Endothelial cell of umbilical vein (primary cell): Measurements from ENCODE around the gene RUSF1.
"Not testable (repeated sequence)": the region's sequence is repeated elsewhere in the genome, so short reads cannot be mapped to it uniquely, and the experiment has no call there.

Source experiments
- CTCF ChIP-seq, 2 donors: IDR thresholded peaks; 1 replicate in 1 of 2; 2 replicates in 1 of 2; pipeline ENCODE4 v1.5.1; 2011; ENCODE audit warnings: low read length in 2 of 2, mild to moderate bottlenecking in 2 of 2, moderate library complexity in 2 of 2, control low read depth in 1 of 2, inconsistent platforms in 1 of 2, low read depth in 1 of 2; ENCODE audit not compliant: insufficient read depth in 1 of 2; ENCODE audit errors: extremely low read depth in 1 of 2
- FOS ChIP-seq: IDR thresholded peaks from 2 replicates; pipeline ENCODE4 v1.6.1; 2011; ENCODE audit warnings: mild to moderate bottlenecking, low read length, moderate library complexity, borderline replicate concordance; ENCODE audit not compliant: insufficient read depth
- MAX ChIP-seq: IDR thresholded peaks from 2 replicates; pipeline ENCODE4 v1.6.1; 2011; ENCODE audit not compliant: insufficient read depth, insufficient read length
- MYC ChIP-seq: IDR thresholded peaks from one replicate; pipeline ENCODE4 v1.6.1; 2011; ENCODE audit warnings: mild to moderate bottlenecking, low read depth, low read length
- POLR2A ChIP-seq: IDR thresholded peaks from 2 replicates; pipeline ENCODE4 v1.6.1; 2012; ENCODE audit warnings: low read depth, mild to moderate bottlenecking, control low read depth, low read length
- POLR2AphosphoS5 ChIP-seq: IDR thresholded peaks from 2 replicates; pipeline ENCODE4 v1.6.1; 2012; ENCODE audit warnings: low read depth, mild to moderate bottlenecking, control low read depth, low read length, moderate library complexity; ENCODE audit not compliant: insufficient read depth

- TF ChIP-seq MAX; POLR2A; MYC; CTCF (IDR thresholded peaks at IDR 0.05; ENCODE audit: extremely low read depth in 1 of 2, insufficient read depth in 1 of 2, low read depth in 1 of 2, low read length in 2 of 2); FOS; POLR2AphosphoS5: not testable (repeated sequence)
Observed at GRCh38 chr16:31523768-31524167, 15.6 kb upstream of the RUSF1 start.
